Breast epithelium (tissue), 4 donors: ENCODE data around the gene JDP2. TPM values are rescaled to one million over a fixed set of nuclear protein-coding genes. Genes with fewer than 3 reads are reported as not detected.
A peak's percentile ranks its signal among the peaks of the same experiment; 100 is the strongest.

ENCODE experiments used
- DNase-seq, 2 donors: peaks; one replicate each; pipeline ENCODE4 v3.0.0-alpha.2; 2019; ENCODE audit warnings: low spot score in 2 of 2
- H3K27ac ChIP-seq, 2 donors: fragments of 200-600 bp; sonication (generic) in 1 of 2; one replicate each; pipeline ENCODE4 v1.5.1; 2016 to 2019; ENCODE audit warnings: mild to moderate bottlenecking in 1 of 2
- H3K27me3 ChIP-seq, 2 donors: fragments of 200-600 bp; sonication (generic) in 1 of 2; one replicate each; pipeline versions ENCODE4 v1.5.1 to v1.6.0; 2017 to 2019; ENCODE audit warnings: control low read depth in 1 of 2, mild to moderate bottlenecking in 1 of 2
- H3K36me3 ChIP-seq: fragments of 200-600 bp; one replicate; pipeline ENCODE4 v1.5.1; 2019
- H3K4me1 ChIP-seq, 2 donors: fragments of 200-600 bp; sonication (generic); one replicate each; pipeline ENCODE4 v1.5.1; 2016 to 2019; ENCODE audit warnings: control low read depth in 1 of 2
- H3K4me3 ChIP-seq, 3 donors: fragments of 200-600 bp; sonication (generic); 1 replicate in 2 of 3; 2 replicates in 1 of 3; pipeline ENCODE4 v1.5.1; 2016 to 2019; ENCODE audit warnings: mild to moderate bottlenecking in 3 of 3, moderate library complexity in 2 of 3
- H3K9me3 ChIP-seq, 2 donors: fragments of 200-600 bp; sonication (generic) in 1 of 2; one replicate each; pipeline ENCODE4 v1.5.1; 2016 to 2019; ENCODE audit warnings: control low read depth in 1 of 2
- POLR2A ChIP-seq: fragments of 450-650 bp; IDR thresholded peaks from one replicate; pipeline ENCODE4 v1.6.1; 2016; ENCODE audit warnings: antibody characterized with exemption, mild to moderate bottlenecking, moderate library complexity
- POLR2AphosphoS5 ChIP-seq, 3 donors: sonication (generic); formaldehyde crosslinking; IDR thresholded peaks; one replicate each; pipeline ENCODE4 v1.6.1; 2017; ENCODE audit warnings: antibody characterized with exemption in 3 of 3
- intact Hi-C: fragments of 100-400 bp; cut with DNase I; formaldehyde crosslinking; loops from one replicate; pipeline ENCODE4 v1.15.1; 2023; ENCODE audit warnings: low total_unique reads
- total RNA-seq, 3 donors: library from RNA; depleted of rRNA; stranded (reverse); fragments of >200 nt; gene quantifications; one replicate each; pipeline ENCODE4 v1.1.0, GENCODE V29; 2016
- TF ChIP-seq, protein P1 (sequence below), 3 donors: fragments of 450-650 bp; IDR thresholded peaks; one replicate each; pipeline ENCODE4 v1.5.1; 2016 to 2017; ENCODE audit warnings: antibody characterized with exemption in 3 of 3, mild to moderate bottlenecking in 3 of 3, moderate library complexity in 3 of 3

Gene JDP2
- total RNA-seq, 3 donors from 2014 or later, result 35.7 to 153 (median 58.3) TPM

GRCh38 chr14:75486318-75486717, 58.5 kb downstream of the JDP2 start:
- H3K9me3 ChIP-seq, result no peaks in the 10 kb centered on the region
- intact Hi-C loops, result no loop called here
- DNase-seq, result no peak
- no peak overlapping the region for H3K4me3 ChIP-seq
- H3K27me3 ChIP-seq, result no peaks in the 10 kb centered on the region
- H3K36me3 ChIP-seq, result no peaks in the 10 kb centered on the region
- no peak for TF ChIP-seq POLR2AphosphoS5 (IDR thresholded peaks at IDR 0.05)
- TF ChIP-seq, protein P1, sequence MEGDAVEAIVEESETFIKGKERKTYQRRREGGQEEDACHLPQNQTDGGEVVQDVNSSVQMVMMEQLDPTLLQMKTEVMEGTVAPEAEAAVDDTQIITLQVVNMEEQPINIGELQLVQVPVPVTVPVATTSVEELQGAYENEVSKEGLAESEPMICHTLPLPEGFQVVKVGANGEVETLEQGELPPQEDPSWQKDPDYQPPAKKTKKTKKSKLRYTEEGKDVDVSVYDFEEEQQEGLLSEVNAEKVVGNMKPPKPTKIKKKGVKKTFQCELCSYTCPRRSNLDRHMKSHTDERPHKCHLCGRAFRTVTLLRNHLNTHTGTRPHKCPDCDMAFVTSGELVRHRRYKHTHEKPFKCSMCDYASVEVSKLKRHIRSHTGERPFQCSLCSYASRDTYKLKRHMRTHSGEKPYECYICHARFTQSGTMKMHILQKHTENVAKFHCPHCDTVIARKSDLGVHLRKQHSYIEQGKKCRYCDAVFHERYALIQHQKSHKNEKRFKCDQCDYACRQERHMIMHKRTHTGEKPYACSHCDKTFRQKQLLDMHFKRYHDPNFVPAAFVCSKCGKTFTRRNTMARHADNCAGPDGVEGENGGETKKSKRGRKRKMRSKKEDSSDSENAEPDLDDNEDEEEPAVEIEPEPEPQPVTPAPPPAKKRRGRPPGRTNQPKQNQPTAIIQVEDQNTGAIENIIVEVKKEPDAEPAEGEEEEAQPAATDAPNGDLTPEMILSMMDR (IDR thresholded peaks at IDR 0.05), result no peak
- no peak for TF ChIP-seq POLR2A
- H3K27ac ChIP-seq, result no peak overlapping the region
- no peaks in the 10 kb centered on the region for H3K4me1 ChIP-seq

DNA sequence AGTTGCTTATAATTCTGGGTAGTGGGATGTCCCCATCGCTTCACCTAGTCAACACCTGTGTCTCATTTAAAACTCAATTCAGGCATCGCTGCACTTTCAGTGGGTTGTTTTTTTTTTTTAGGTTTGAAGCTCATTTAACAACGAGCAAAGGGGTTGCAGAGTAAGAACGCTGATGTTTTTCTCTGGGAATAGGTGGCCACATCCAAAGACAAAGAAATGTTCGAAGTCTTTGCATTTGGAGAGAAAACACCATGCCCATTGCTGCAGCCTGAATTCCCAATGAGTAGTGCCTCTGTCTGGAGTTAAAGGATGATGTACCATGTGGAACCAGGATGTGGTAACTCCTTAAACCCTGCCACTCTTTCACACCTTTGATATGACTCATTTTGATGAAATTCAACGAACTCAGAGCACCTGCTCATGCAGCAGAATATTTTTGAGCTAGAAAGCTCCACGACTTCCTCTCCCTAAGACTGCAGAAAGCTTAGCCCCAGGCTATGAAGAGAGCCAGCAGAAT, 59.4 kb downstream of the JDP2 start:
- intact Hi-C loops, result no loop called here
- DNase-seq, result no peak

GRCh38 chr14:75489480-75489837, 61.6 kb downstream of the JDP2 start:
- Histone ChIP-seq H3K36me3 (no peaks in the 10 kb centered on the region), H3K27ac (no peak overlapping the region), H3K4me3 (no peak overlapping the region), H3K27me3 (no peaks in the 10 kb centered on the region), H3K9me3 (no peaks in the 10 kb centered on the region), H3K4me1 (no peaks in the 10 kb centered on the region)
- intact Hi-C loops, result no loop called here
- DNase-seq, result peak in 1 of 2 donors; percentile 18
- TF ChIP-seq POLR2AphosphoS5 (IDR thresholded peaks at IDR 0.05), result no peak
- TF ChIP-seq POLR2A, result no peak
- TF ChIP-seq, protein P1 (IDR thresholded peaks at IDR 0.05), result no peak

More for the DNA sequence above, 59.4 kb downstream of the JDP2 start:
- Histone ChIP-seq H3K4me3 (no peak overlapping the region), H3K27me3 (no peaks in the 10 kb centered on the region), H3K9me3 (no peaks in the 10 kb centered on the region), H3K36me3 (no peaks in the 10 kb centered on the region), H3K27ac (no peak overlapping the region), H3K4me1 (no peaks in the 10 kb centered on the region)
- TF ChIP-seq POLR2A, result no peak
- no peak for TF ChIP-seq POLR2AphosphoS5 (IDR thresholded peaks at IDR 0.05)
- TF ChIP-seq, protein P1 (IDR thresholded peaks at IDR 0.05), result no peak

DNA sequence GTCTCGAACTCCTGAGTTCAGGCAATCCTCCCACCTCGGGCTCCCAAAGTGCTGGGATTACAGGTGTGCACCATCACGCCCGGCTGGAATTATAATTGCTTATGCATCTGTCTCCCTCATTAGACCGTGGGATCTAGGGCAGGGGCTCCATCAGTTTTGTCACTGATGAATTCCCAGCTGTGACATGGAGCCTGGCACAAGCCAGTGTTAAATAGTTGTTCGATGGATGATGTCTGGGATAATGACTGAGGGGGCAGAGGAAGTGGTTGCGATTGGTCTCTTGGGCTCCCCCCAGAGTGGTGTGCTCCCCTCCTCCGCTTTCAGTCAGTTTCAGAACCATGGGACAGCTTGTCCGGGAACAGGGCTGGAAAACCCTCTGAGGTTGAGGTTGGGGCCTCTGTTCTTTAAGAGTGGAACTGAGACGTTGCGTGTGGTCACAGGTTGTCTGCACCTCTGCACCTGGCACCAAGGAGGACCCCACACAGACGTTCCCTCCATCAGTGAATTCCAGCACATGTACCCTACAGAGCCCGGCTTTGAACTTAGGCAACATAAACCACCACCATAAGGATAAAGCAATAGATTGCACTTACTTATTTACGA, 63.7 kb downstream of the JDP2 start:
- no peak overlapping the region for H3K27ac ChIP-seq
- DNase-seq, result no peak
- no peaks in the 10 kb centered on the region for H3K9me3 ChIP-seq
- no peaks in the 10 kb centered on the region for H3K36me3 ChIP-seq
- no peak overlapping the region for H3K4me3 ChIP-seq
- H3K27me3 ChIP-seq, result no peaks in the 10 kb centered on the region
- no peaks in the 10 kb centered on the region for H3K4me1 ChIP-seq
- TF ChIP-seq POLR2A, result no peak
- TF ChIP-seq POLR2AphosphoS5 (IDR thresholded peaks at IDR 0.05), result no peak
- TF ChIP-seq, protein P1 (IDR thresholded peaks at IDR 0.05), result no peak
- intact Hi-C loops, result no loop called here

- no peaks in the 10 kb centered on the region for H3K9me3 ChIP-seq
- H3K4me3 ChIP-seq, result no peak overlapping the region
- H3K27ac ChIP-seq, result no peak overlapping the region
- intact Hi-C loops, result no loop called here
- DNase-seq, result no peak
- TF ChIP-seq POLR2A, result no peak
- TF ChIP-seq POLR2AphosphoS5 (IDR thresholded peaks at IDR 0.05), result no peak
- TF ChIP-seq, protein P1 (IDR thresholded peaks at IDR 0.05), result no peak
- H3K27me3 ChIP-seq, result no peaks in the 10 kb centered on the region
- H3K4me1 ChIP-seq, result no peaks in the 10 kb centered on the region
- no peaks in the 10 kb centered on the region for H3K36me3 ChIP-seq
Measured at GRCh38 chr14:75492832-75493591, 65.2 kb downstream of the JDP2 start.
